ENCODE data around the gene TPO. TPM values are rescaled to one million over a fixed set of nuclear protein-coding genes. Genes with fewer than 3 reads are reported as not detected.

The TPO gene
- total and polyA plus RNA-seq, 4 donors = not detected

DNA sequence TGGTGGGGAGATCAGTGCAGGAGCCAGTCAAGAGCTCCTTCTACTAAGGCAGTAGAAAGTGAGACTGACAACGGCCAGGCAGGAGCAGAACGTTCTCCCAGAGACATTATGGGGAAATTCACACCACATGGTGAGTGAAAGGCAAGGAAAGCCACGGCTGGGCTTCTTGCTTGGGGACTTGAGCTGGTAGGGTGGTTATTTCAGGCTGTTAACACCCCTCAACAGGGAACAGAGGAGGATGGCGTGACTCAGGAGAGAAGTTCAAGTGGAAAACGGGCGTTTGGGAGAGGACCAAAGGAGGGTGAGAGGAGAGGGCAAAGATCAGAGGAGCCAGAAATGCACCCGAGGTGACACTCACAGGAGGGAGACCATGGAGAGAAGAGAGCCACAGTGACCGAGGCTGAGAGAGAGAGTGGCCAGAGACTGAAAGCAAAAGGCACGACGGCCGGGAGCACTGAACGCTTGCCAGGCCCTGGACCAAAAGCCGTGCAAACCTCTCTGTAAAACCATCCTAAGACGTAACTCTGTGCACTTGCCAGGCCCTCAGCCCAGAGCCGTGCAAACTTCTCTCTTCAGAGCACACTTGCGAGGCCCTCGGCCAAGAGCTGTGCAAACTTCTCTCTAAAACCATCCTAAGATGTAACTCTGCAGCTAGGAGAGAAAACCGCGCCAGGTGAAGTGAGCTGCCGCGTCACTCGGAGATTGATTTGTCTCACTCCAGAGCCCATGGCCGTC is 7.7 kb downstream of the TPO start:
- H3K9ac ChIP-seq (ENCODE audit: low read depth in 1 of 2, low read length in 2 of 2) = no peak overlapping the region
- H3K4me3 ChIP-seq (ENCODE audit: low read depth in 1 of 3, low read length in 3 of 3) = no peak overlapping the region
- no peak for DNase-seq (ENCODE audit: low spot score)
- TF ChIP-seq JUND (IDR thresholded peaks at IDR 0.05) = no peak
- no peak for TF ChIP-seq SP1 (IDR thresholded peaks at IDR 0.05)
- no peak for TF ChIP-seq FOXA1 (IDR thresholded peaks at IDR 0.05)
- no peak for TF ChIP-seq NR2F2 (IDR thresholded peaks at IDR 0.05)
- TF ChIP-seq, protein P1, sequence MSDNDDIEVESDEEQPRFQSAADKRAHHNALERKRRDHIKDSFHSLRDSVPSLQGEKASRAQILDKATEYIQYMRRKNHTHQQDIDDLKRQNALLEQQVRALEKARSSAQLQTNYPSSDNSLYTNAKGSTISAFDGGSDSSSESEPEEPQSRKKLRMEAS (IDR thresholded peaks at IDR 0.05) = no peak
- H3K9me3 ChIP-seq (ENCODE audit: control insufficient read depth in 4 of 4, low read length in 3 of 4) = peaks cover 0 to 1% (median 0%) of the 10 kb centered on the region in 4 donors
- no peak overlapping the region for H3K27ac ChIP-seq (ENCODE audit: low read depth in 1 of 2, low read length in 2 of 2)
- H3K4me1 ChIP-seq (ENCODE audit: control insufficient read depth in 4 of 4, insufficient read depth in 4 of 4, low read length in 3 of 4) = no peaks in the 10 kb centered on the region
- no peaks in the 10 kb centered on the region for H3K36me3 ChIP-seq (ENCODE audit: control insufficient read depth in 4 of 4, insufficient read depth in 3 of 4, low read depth in 1 of 4, low read length in 3 of 4)
- H3K27me3 ChIP-seq (ENCODE audit: control insufficient read depth in 4 of 4, insufficient read depth in 4 of 4, low read length in 3 of 4) = peaks cover 0 to 2% (median 0%) of the 10 kb centered on the region in 4 donors
- 73% methylated on average over 23 of the region's 23 CpGs for WGBS

DNA sequence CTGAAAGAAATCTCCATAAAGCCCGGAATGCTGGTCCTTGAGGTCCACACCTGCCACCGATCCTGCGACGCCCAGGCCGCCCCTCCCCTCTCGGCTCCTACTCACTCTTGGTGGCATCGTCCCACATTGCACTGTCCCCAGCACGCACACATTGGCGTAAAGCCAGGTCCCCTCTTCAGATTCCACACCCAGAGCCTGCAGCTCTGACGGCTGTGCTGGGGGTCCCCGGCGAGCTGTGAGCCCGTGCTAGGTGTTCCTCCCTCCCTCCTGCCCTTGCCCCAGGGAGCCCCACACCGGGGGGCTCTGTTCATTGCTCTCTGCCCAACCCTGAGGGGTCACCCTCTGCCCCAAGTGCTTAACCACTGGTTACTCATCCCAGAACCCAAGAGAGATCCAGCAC is 8.5 kb downstream of the TPO start:
- DNase-seq (ENCODE audit: low spot score) = no peak
- Histone ChIP-seq H3K4me1 (ENCODE audit: control insufficient read depth in 4 of 4, insufficient read depth in 4 of 4, low read length in 3 of 4) (no peaks in the 10 kb centered on the region), H3K27ac (ENCODE audit: low read depth in 1 of 2, low read length in 2 of 2) (no peak overlapping the region), H3K4me3 (ENCODE audit: low read depth in 1 of 3, low read length in 3 of 3) (no peak overlapping the region), H3K36me3 (ENCODE audit: control insufficient read depth in 4 of 4, insufficient read depth in 3 of 4, low read depth in 1 of 4, low read length in 3 of 4) (no peaks in the 10 kb centered on the region), H3K27me3 (ENCODE audit: control insufficient read depth in 4 of 4, insufficient read depth in 4 of 4, low read length in 3 of 4) (peaks cover 0 to under 1% (median 0%) of the 10 kb centered on the region in 4 donors), H3K9me3 (ENCODE audit: control insufficient read depth in 4 of 4, low read length in 3 of 4) (peaks cover 0 to 1% (median 0%) of the 10 kb centered on the region in 4 donors), H3K9ac (ENCODE audit: low read depth in 1 of 2, low read length in 2 of 2) (no peak overlapping the region)
- WGBS = 79% methylated on average over 14 of the region's 14 CpGs
- TF ChIP-seq JUND (IDR thresholded peaks at IDR 0.05) = no peak
- TF ChIP-seq, protein P2, sequence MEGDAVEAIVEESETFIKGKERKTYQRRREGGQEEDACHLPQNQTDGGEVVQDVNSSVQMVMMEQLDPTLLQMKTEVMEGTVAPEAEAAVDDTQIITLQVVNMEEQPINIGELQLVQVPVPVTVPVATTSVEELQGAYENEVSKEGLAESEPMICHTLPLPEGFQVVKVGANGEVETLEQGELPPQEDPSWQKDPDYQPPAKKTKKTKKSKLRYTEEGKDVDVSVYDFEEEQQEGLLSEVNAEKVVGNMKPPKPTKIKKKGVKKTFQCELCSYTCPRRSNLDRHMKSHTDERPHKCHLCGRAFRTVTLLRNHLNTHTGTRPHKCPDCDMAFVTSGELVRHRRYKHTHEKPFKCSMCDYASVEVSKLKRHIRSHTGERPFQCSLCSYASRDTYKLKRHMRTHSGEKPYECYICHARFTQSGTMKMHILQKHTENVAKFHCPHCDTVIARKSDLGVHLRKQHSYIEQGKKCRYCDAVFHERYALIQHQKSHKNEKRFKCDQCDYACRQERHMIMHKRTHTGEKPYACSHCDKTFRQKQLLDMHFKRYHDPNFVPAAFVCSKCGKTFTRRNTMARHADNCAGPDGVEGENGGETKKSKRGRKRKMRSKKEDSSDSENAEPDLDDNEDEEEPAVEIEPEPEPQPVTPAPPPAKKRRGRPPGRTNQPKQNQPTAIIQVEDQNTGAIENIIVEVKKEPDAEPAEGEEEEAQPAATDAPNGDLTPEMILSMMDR (IDR thresholded peaks at IDR 0.05; ENCODE audit: low read depth, low read length, missing input control) = no peak
- no peak for TF ChIP-seq NR2F2 (IDR thresholded peaks at IDR 0.05)
- no peak for TF ChIP-seq FOXA1 (IDR thresholded peaks at IDR 0.05)
- TF ChIP-seq HNF4G (IDR thresholded peaks at IDR 0.05) = no peak
- no peak for TF ChIP-seq GABPA (IDR thresholded peaks at IDR 0.05 in 1 of 2, conservative IDR thresholded peaks at IDR 0.05 in 1 of 2)
- TF ChIP-seq SP1 (IDR thresholded peaks at IDR 0.05) = no peak
- no peak for TF ChIP-seq FOXA2 (IDR thresholded peaks at IDR 0.05)
- TF ChIP-seq RAD21 (IDR thresholded peaks at IDR 0.05) = no peak
- TF ChIP-seq EGR1 (IDR thresholded peaks at IDR 0.05; ENCODE audit: low read depth in 2 of 2) = no peak
- TF ChIP-seq YY1 (IDR thresholded peaks at IDR 0.05) = no peak
- no peak for TF ChIP-seq TAF1 (conservative IDR thresholded peaks at IDR 0.05)
- TF ChIP-seq, protein P3, sequence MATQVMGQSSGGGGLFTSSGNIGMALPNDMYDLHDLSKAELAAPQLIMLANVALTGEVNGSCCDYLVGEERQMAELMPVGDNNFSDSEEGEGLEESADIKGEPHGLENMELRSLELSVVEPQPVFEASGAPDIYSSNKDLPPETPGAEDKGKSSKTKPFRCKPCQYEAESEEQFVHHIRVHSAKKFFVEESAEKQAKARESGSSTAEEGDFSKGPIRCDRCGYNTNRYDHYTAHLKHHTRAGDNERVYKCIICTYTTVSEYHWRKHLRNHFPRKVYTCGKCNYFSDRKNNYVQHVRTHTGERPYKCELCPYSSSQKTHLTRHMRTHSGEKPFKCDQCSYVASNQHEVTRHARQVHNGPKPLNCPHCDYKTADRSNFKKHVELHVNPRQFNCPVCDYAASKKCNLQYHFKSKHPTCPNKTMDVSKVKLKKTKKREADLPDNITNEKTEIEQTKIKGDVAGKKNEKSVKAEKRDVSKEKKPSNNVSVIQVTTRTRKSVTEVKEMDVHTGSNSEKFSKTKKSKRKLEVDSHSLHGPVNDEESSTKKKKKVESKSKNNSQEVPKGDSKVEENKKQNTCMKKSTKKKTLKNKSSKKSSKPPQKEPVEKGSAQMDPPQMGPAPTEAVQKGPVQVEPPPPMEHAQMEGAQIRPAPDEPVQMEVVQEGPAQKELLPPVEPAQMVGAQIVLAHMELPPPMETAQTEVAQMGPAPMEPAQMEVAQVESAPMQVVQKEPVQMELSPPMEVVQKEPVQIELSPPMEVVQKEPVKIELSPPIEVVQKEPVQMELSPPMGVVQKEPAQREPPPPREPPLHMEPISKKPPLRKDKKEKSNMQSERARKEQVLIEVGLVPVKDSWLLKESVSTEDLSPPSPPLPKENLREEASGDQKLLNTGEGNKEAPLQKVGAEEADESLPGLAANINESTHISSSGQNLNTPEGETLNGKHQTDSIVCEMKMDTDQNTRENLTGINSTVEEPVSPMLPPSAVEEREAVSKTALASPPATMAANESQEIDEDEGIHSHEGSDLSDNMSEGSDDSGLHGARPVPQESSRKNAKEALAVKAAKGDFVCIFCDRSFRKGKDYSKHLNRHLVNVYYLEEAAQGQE (IDR thresholded peaks at IDR 0.05) = no peak
- TF ChIP-seq, protein P4, sequence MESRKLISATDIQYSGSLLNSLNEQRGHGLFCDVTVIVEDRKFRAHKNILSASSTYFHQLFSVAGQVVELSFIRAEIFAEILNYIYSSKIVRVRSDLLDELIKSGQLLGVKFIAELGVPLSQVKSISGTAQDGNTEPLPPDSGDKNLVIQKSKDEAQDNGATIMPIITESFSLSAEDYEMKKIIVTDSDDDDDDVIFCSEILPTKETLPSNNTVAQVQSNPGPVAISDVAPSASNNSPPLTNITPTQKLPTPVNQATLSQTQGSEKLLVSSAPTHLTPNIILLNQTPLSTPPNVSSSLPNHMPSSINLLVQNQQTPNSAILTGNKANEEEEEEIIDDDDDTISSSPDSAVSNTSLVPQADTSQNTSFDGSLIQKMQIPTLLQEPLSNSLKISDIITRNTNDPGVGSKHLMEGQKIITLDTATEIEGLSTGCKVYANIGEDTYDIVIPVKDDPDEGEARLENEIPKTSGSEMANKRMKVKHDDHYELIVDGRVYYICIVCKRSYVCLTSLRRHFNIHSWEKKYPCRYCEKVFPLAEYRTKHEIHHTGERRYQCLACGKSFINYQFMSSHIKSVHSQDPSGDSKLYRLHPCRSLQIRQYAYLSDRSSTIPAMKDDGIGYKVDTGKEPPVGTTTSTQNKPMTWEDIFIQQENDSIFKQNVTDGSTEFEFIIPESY (IDR thresholded peaks at IDR 0.05) = no peak
- TF ChIP-seq RXRA (IDR thresholded peaks at IDR 0.05) = no peak
- TF ChIP-seq, protein P5, sequence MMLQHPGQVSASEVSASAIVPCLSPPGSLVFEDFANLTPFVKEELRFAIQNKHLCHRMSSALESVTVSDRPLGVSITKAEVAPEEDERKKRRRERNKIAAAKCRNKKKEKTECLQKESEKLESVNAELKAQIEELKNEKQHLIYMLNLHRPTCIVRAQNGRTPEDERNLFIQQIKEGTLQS (IDR thresholded peaks at IDR 0.05) = no peak
- TF ChIP-seq HNF4A (conservative IDR thresholded peaks at IDR 0.05) = no peak
- TF ChIP-seq, protein P1 (IDR thresholded peaks at IDR 0.05) = no peak

All from liver (tissue), 9 donors.